GM19023 (cell line): ENCODE measurements around the gene CRYBG3.

Experiments used
- ATAC-seq: cut with Tn5 transposase; IDR thresholded peaks from one replicate; pipeline ENCODE4 v1.9.1; 2021; ENCODE audit warnings: mild to moderate bottlenecking, moderate library complexity; ENCODE audit not compliant: unreplicated experiment

The CRYBG3 gene

DNA sequence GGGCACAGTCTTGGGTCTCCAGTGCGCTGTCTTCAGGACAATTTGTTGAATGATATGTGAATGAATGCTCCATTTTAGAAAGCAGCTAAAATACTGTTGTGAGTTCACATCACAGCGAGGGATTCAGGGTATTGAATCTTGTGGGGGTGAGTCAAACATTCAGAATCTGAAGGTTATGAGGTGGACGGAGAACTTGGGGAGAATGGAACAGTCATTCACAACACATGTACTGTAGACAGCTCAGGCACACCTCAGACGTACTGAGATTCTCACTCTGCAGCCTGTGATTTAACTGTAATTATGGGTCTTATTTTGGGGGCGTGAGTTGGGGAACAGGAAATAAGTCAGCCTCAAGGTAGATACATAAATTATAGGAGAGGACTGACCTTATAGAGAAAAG is 13.9 kb downstream of the CRYBG3 start:
- no peak for ATAC-seq

GRCh38 chr3:97838393-97838792 is 16.6 kb downstream of the CRYBG3 start:
- no peak for ATAC-seq

DNA sequence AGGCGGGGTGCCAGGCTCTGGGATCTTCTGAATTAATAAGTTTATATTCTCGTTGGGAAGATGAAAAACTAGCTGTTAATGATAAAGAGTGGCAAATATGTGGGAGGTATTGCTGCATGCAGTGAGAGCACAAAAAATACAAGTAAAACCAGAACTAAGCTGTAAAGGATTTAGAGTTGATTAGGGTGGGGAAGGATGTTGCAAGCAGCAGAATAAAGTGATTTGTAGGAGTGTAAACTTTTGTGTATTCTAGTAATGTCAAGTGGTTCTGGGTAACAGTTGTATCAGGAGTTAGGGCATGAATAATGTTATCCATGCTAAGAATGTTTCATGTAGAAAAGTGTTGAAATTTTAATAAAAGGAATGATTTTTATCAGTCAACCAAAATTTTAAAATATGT is 18.1 kb downstream of the CRYBG3 start:
- no peak for ATAC-seq

- ATAC-seq: no peak
These were observed 19.5 kb downstream of the CRYBG3 start for GRCh38 chr3:97841304-97841703.

- no peak for ATAC-seq
These were observed 20.1 kb downstream of the CRYBG3 start for GRCh38 chr3:97841956-97842355.

DNA sequence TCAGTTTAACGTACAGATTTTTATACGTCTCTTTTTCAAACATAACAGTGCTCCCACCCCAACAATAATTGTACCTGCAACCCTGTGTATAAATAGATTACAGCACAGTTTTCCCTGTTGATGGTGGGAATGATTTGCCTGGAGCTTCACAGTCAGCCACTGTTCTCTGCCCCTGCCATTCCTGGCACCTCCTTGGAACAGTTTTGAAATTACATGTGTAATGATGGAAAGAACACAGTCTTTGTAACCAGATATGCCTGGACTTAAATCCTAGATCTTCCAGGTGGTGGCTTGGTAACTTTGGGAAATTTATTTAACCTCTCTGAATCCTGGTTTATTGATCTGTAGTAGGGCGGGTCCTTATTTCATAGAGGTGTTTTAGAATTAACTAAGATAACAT is 27.0 kb downstream of the CRYBG3 start:
- no peak for ATAC-seq

- no peak for ATAC-seq
These were observed 35.6 kb downstream of the CRYBG3 start for GRCh38 chr3:97857401-97857800.

- no peak for ATAC-seq
These were observed 38.6 kb downstream of the CRYBG3 start for GRCh38 chr3:97860364-97860763.

- ATAC-seq: no peak
These were observed 40.8 kb downstream of the CRYBG3 start for GRCh38 chr3:97862582-97862981.

DNA sequence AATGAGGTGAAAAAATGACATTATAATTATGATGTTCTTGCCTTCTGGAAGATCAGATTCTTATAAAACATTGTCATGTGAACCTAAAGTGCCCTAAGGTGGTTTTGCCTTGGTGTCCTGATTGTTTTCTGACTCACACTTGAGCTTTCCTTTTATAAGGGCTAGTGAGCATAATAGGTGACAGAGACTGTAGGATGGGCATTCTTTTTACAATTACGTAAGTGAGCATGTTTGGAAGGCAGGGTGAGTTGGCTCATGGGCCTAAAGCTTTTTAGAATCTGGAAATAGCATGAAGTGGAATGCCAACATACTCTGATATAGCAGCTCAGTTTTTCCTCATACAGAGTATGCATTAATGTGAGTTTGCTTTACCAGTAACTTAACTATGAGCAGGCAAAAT is 41.2 kb downstream of the CRYBG3 start:
- no peak for ATAC-seq

GRCh38 chr3:97863775-97864174 is 42.0 kb downstream of the CRYBG3 start:
- no peak for ATAC-seq

DNA sequence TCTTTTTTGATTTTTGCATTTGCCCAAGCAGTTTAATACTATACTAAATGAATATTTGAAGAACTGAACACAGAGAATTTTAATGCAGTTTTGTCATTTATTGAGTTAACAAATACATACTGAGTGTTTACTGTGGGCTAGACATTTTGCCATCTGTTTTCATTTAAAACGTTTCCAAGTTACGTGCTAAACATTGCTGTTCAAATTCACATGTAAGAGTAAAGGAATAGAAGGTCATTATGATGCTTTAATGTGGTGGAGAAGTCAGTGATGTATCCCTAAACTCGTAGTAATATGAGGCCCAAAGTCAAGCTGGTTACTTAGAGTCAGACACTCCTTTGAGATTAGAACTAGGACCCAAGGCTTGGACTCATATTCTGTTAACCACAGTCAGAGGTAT is 49.4 kb downstream of the CRYBG3 start:
- ATAC-seq: no peak

GRCh38 chr3:97871801-97872524 is 50.2 kb downstream of the CRYBG3 start:
- no peak for ATAC-seq

DNA sequence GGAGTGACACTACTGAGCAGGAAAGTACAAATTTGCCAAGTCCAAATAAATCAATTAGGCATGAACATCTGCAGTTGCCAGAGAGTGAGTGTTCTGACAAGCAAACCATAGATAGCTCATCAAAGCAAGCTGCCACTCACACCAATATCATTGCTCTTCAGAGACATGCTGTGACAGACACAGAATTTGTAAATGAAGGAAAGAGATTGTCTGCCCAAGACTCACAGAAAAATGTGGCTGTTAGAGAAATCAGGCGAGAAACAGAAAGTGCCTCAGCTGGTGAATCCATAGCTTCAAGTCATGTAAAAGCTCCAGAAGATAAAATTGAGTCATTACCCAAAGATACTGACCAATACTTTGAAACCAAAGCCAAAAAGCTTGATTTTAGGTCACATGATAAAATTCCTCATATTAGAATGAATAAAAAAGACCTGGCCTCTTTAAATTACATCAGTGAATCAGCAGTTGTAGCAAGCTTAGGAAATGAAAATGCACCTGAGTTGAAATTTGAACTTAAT is 50.8 kb downstream of the CRYBG3 start:
- ATAC-seq: no peak

DNA sequence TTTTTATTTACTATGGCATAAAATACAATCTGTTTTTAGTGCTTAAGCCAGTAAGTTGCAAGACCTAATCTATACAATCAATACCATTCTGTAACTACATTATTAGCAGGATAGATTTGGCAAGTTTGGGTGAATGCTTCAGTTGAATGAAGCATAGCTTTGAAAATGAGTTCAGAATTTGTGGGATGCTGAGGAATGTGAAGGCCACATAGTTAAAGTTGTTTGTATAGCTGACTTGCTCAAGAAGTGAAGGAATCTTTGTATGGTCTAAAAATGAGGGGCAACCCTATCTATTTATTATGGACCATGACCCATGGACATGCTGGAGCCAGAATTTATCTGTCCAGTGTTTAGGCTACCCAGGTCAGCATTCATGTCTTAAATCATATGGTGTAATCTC is 58.5 kb downstream of the CRYBG3 start:
- no peak for ATAC-seq

DNA sequence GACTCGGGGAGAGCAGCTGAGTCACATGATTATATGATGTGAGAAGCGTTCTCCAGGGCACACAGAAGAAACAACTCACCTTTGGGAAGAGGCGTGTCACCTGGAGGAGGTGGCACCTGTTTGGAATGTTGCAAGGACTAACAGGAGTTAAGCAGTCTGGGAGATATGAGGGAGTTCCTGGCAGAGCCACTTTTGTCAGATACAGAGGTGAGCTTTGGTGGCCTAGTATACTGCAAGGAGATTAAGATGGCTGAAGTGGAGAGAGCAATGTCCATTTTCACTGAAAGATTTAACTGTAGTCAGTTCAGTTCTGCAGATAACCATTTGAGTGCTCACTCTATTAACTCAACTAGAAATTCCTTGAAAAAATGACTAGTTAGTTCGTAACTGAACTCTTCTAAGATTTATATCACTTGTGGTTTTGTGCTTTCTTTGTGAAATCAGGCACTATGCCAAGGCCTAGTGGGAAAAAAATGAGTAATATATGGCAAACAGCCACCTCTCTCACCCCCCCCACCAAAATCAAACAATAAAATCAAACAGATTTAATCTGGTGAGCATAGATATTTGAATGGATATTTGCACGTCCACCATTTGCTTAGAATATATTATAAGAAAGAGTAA is 61.3 kb downstream of the CRYBG3 start:
- ATAC-seq: no peak

DNA sequence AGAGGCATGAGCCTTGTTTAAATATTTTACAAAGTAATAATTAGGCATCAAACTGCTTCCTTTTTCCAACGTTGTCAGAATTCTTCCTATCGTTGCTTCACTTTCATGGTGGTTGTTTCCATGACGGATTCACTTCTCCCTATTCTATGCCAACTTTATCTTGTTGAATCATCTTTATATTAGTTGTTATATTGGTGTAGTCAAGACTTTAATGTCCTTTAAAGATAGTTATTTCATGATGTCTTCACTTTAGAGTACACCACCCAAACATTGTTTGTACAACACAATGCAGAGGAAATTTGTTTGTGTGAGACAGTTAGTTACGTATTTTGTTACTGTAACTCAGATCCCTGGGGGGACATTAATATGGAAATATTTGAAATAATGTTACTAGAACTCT is 61.9 kb downstream of the CRYBG3 start:
- no peak for ATAC-seq

GRCh38 chr3:97884586-97885123 is 62.8 kb downstream of the CRYBG3 start:
- ATAC-seq: no peak

DNA sequence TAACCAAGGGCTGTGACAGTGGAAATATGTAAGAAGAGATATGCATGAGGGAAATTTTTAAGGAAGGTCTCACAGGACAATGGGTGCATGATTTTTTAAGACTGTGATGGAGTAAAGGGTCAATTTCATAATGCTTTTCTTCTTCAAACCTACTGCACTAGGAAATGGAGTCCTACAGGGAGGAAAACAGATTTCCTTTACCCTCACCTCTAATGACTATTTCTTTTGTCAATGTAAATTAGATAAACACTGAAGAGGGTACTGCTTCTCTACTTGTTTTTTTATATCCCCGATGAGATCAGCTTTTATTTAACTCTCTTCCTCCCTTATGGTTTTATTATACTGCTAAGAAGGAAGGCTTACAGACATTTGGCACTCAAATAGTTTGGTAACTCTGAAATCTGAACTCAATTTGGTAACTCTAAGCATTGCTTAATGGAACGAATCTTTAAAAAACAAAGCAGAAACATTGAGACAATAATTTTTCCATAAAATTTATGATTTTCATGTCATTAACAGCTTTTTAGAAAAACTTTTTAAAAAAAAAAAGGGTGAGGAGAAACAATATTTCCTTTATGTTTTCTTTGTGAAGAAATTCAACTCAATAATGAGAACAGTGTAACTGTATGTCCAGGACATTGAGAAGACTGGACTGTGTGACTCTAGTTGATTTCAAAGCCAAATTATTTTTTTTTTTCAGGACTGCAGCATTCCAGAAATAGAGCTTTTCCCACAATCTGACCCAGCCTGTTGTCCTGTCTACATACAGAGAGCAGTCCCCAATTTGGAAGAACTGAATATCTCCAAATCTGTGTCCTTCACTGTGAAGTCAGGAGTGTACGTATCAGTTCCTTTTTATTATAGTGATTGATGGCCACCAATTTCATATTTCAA is 64.4 kb downstream of the CRYBG3 start:
- ATAC-seq: no peak

- no peak for ATAC-seq
These were observed 68.0 kb downstream of the CRYBG3 start for GRCh38 chr3:97889814-97890213.

- no peak for ATAC-seq
These were observed 71.0 kb downstream of the CRYBG3 start for GRCh38 chr3:97892852-97893251.
